H1 (cell line): ENCODE measurements around the gene ANXA6. TPM values are rescaled to one million over a fixed set of nuclear protein-coding genes. Genes with fewer than 3 reads are reported as not detected.

Experiments used
- CTCF ChIA-PET: fragments of 300-600 bp; sonication (Branson Sonifier 250); formaldehyde crosslinking; loops from one replicate; lab custom pipeline; 2021; ENCODE audit not compliant: partially characterized antibody; lab: Charles Lee
- POLR2A ChIA-PET: fragments of 300-600 bp; sonication (Branson Sonifier 250); formaldehyde crosslinking; loops from one replicate; lab custom pipeline; 2021; ENCODE audit warnings: inconsistent platforms; ENCODE audit not compliant: partially characterized antibody; lab: Charles Lee
- DNase-seq, 2 experiments: peaks; one replicate each; pipeline versions ENCODE4 v3.0.0 to v3.0.0-alpha.2; 2010 to 2022; ENCODE audit warnings: low spot score in 2 of 2, low read depth in 1 of 2, mixed read lengths in 1 of 2
- FAIRE-seq: peaks from 2 replicates; lab custom pipeline; 2011; peaks lifted over from hg19 to GRCh38; lab: Jason Lieb, UNC
- H2AFZ ChIP-seq: 2 replicates; pipeline ENCODE4 v1.8.1; 2012; ENCODE audit warnings: low read length, inconsistent platforms
- H2AK5ac ChIP-seq: 2 replicates; pipeline ENCODE4 v1.6.1; 2013; ENCODE audit warnings: low read depth, low read length
- H2BK120ac ChIP-seq: replicated peaks from 2 replicates; pipeline ENCODE3; 2013; ENCODE audit warnings: low read depth, low read length, inconsistent platforms
- H2BK12ac ChIP-seq: 2 replicates; pipeline ENCODE4 v1.6.1; 2013; ENCODE audit warnings: low read depth, low read length
- H2BK15ac ChIP-seq: 2 replicates; pipeline ENCODE4 v1.6.1; 2013; ENCODE audit warnings: low read length
- H2BK20ac ChIP-seq: 2 replicates; pipeline ENCODE4 v1.6.1; 2013; ENCODE audit warnings: low read length
- H2BK5ac ChIP-seq: 2 replicates; pipeline ENCODE4 v1.6.1; 2013; ENCODE audit warnings: low read depth, low read length
- H3K14ac ChIP-seq: 2 replicates; pipeline ENCODE4 v1.6.1; 2013; ENCODE audit warnings: inconsistent platforms; ENCODE audit not compliant: insufficient read length
- H3K18ac ChIP-seq: 2 replicates; pipeline ENCODE4 v1.6.1; 2013; ENCODE audit warnings: low read length; ENCODE audit errors: extremely low read depth
- H3K23ac ChIP-seq: 2 replicates; pipeline ENCODE4 v1.6.1; 2013; ENCODE audit warnings: inconsistent platforms; ENCODE audit not compliant: insufficient read length
- H3K23me2 ChIP-seq: 2 replicates; pipeline ENCODE4 v1.6.1; 2013; ENCODE audit warnings: low read depth, low read length
- H3K27ac ChIP-seq: 2 replicates; pipeline ENCODE4 v1.6.1; 2011; ENCODE audit warnings: low read depth, low read length, inconsistent platforms
- H3K27me3 ChIP-seq, 4 experiments: replicated peaks in 1 of 4; 1 replicate in 1 of 4; 2 replicates in 3 of 4; pipeline versions ENCODE4 v1.6.1 to v1.8.1; 2011 to 2013; ENCODE audit warnings: low read length in 3 of 4, mild to moderate bottlenecking in 3 of 4, inconsistent platforms in 2 of 4, mixed read lengths in 2 of 4, moderate library complexity in 1 of 4; ENCODE audit not compliant: control insufficient read depth in 3 of 4, insufficient read depth in 3 of 4; ENCODE audit errors: extremely low read depth in 1 of 4
- H3K36me3 ChIP-seq, 4 experiments: 2 replicates each; pipeline versions ENCODE4 v1.6.1 to v1.8.1; 2011 to 2013; ENCODE audit warnings: mild to moderate bottlenecking in 4 of 4, low read length in 3 of 4, moderate library complexity in 2 of 4, control low read depth in 1 of 4, inconsistent platforms in 1 of 4; ENCODE audit not compliant: insufficient read depth in 4 of 4, control insufficient read depth in 2 of 4
- H3K4ac ChIP-seq: replicated peaks from 2 replicates; pipeline ENCODE3; 2013; ENCODE audit warnings: low read length, low read depth, mixed read lengths, inconsistent platforms; ENCODE audit not compliant: insufficient read length
- H3K4me1 ChIP-seq, 4 experiments: replicated peaks in 1 of 4; 1 replicate in 1 of 4; 2 replicates in 3 of 4; pipeline versions ENCODE4 v1.6.1 to v1.8.1; 2011 to 2013; ENCODE audit warnings: low read length in 3 of 4, inconsistent platforms in 2 of 4, mixed read lengths in 1 of 4; ENCODE audit not compliant: insufficient read depth in 4 of 4, control insufficient read depth in 3 of 4
- H3K4me2 ChIP-seq, 2 experiments: 2 replicates each; pipeline versions ENCODE4 v1.6.1 to v1.8.1; 2011 to 2013; ENCODE audit warnings: low read depth in 2 of 2, low read length in 2 of 2, control low read depth in 1 of 2, inconsistent platforms in 1 of 2, mild to moderate bottlenecking in 1 of 2; ENCODE audit not compliant: insufficient read depth in 1 of 2
- H3K4me3 ChIP-seq, 4 experiments: fragments of 200-600, 300-600 bp in 1 of 4; sonication (generic), shearing (Covaris generic), sonication (Bioruptor Twin) in 1 of 4; 2 replicates each; pipeline versions ENCODE4 v1.5.1 to v1.8.1; 2011 to 2016; ENCODE audit warnings: low read length in 4 of 4, low read depth in 3 of 4, control low read depth in 2 of 4, inconsistent platforms in 2 of 4, mild to moderate bottlenecking in 2 of 4, mixed read lengths in 1 of 4, moderate library complexity in 1 of 4; ENCODE audit not compliant: insufficient read depth in 2 of 4; ENCODE audit errors: extremely low read depth in 1 of 4
- H3K56ac ChIP-seq: replicated peaks from 2 replicates; pipeline ENCODE3; 2013; ENCODE audit warnings: low read depth, mild to moderate bottlenecking, mixed read lengths, low read length, inconsistent platforms; ENCODE audit not compliant: insufficient read length
- H3K79me1 ChIP-seq: 2 replicates; pipeline ENCODE4 v1.6.1; 2013; ENCODE audit warnings: low read depth, low read length, control low read depth
- H3K79me2 ChIP-seq, 2 experiments: 2 replicates each; pipeline versions ENCODE4 v1.6.1 to v1.8.1; 2012 to 2013; ENCODE audit warnings: low read length in 2 of 2, mild to moderate bottlenecking in 2 of 2, inconsistent platforms in 1 of 2; ENCODE audit not compliant: insufficient read depth in 2 of 2, control insufficient read depth in 1 of 2
- H3K9ac ChIP-seq, 4 experiments: replicated peaks in 1 of 4; 1 replicate in 1 of 4; 2 replicates in 3 of 4; pipeline versions ENCODE4 v1.6.1 to v1.8.1; 2011 to 2013; ENCODE audit warnings: low read depth in 3 of 4, low read length in 3 of 4, control low read depth in 2 of 4, mild to moderate bottlenecking in 2 of 4, moderate library complexity in 2 of 4, inconsistent platforms in 1 of 4; ENCODE audit errors: extremely low read depth in 1 of 4
- H3K9me3 ChIP-seq, 2 experiments: 2 replicates each; pipeline versions ENCODE4 v1.6.1 to v1.8.1; 2012 to 2013; ENCODE audit warnings: mild to moderate bottlenecking in 2 of 2, moderate library complexity in 2 of 2, control low read depth in 1 of 2, inconsistent platforms in 1 of 2, low read depth in 1 of 2, low read length in 1 of 2, mixed read lengths in 1 of 2; ENCODE audit not compliant: insufficient read depth in 2 of 2
- H4K20me1 ChIP-seq, 2 experiments: replicated peaks in 1 of 2; 2 replicates each; pipeline versions ENCODE3 to v1.8.1; 2011 to 2013; ENCODE audit warnings: inconsistent platforms in 2 of 2, low read length in 2 of 2, mild to moderate bottlenecking in 1 of 2; ENCODE audit not compliant: insufficient read depth in 2 of 2, control insufficient read depth in 1 of 2
- H4K5ac ChIP-seq: 2 replicates; pipeline ENCODE4 v1.6.1; 2013; ENCODE audit warnings: low read length, low read depth, mixed read lengths, inconsistent platforms; ENCODE audit not compliant: insufficient read length
- H4K8ac ChIP-seq: 2 replicates; pipeline ENCODE4 v1.8.0; 2013; ENCODE audit warnings: mild to moderate bottlenecking, moderate library complexity, low read length, inconsistent platforms; ENCODE audit not compliant: insufficient read depth; ENCODE audit errors: extremely low read depth
- H4K91ac ChIP-seq: replicated peaks from 2 replicates; pipeline ENCODE3; 2013; ENCODE audit warnings: low read length, mixed read lengths, inconsistent platforms; ENCODE audit not compliant: insufficient read length
- ASH2L ChIP-seq: fragments of 200-600, 300-600 bp; sonication (generic); IDR thresholded peaks from one replicate; pipeline ENCODE4 v1.7.1; 2017; ENCODE audit warnings: low read length
- BACH1 ChIP-seq: IDR thresholded peaks from 2 replicates; pipeline ENCODE4 v1.6.1; 2012; ENCODE audit warnings: low read length, improper control_type of control experiment
- BCL11A ChIP-seq, 2 experiments: IDR thresholded peaks; one replicate each; pipeline ENCODE4 v1.6.1; 2011; ENCODE audit warnings: low read depth in 2 of 2, low read length in 2 of 2, mild to moderate bottlenecking in 2 of 2
- BRCA1 ChIP-seq: IDR thresholded peaks from 2 replicates; pipeline ENCODE4 v1.6.1; 2012; ENCODE audit warnings: low read depth, low read length, improper control_type of control experiment
- E2F6 ChIP-seq: IDR thresholded peaks from 2 replicates; pipeline ENCODE4 v1.6.1; 2012; ENCODE audit warnings: inconsistent platforms
- EGR1 ChIP-seq: IDR thresholded peaks from 2 replicates; pipeline ENCODE4 v1.6.1; 2011; ENCODE audit warnings: low read depth, low read length, borderline replicate concordance
- EP300 ChIP-seq, 2 experiments: IDR thresholded peaks; 1 replicate in 1 of 2; 2 replicates in 1 of 2; pipeline ENCODE4 v1.6.1; 2011 to 2012; ENCODE audit warnings: low read depth in 2 of 2, low read length in 2 of 2, mild to moderate bottlenecking in 2 of 2, borderline replicate concordance in 1 of 2, inconsistent platforms in 1 of 2, moderate library complexity in 1 of 2
- FOSL1 ChIP-seq: IDR thresholded peaks from 2 replicates; pipeline ENCODE4 v1.6.1; 2011; ENCODE audit warnings: mild to moderate bottlenecking, low read depth, low read length, moderate library complexity; ENCODE audit not compliant: insufficient read depth
- GTF2F1 ChIP-seq: IDR thresholded peaks from 2 replicates; pipeline ENCODE4 v1.6.1; 2012; ENCODE audit warnings: low read depth, low read length, improper control_type of control experiment, borderline replicate concordance
- JUND ChIP-seq: IDR thresholded peaks from 2 replicates; pipeline ENCODE4 v1.6.1; 2011; ENCODE audit warnings: mild to moderate bottlenecking, improper control_type of control experiment, low read length
- RBBP5 ChIP-seq: IDR thresholded peaks from 2 replicates; pipeline ENCODE4 v1.7.1; 2012; ENCODE audit warnings: low read depth, mild to moderate bottlenecking, inconsistent platforms, low read length, moderate library complexity, borderline replicate concordance
- SAP30 ChIP-seq: fragments of 300-600 bp; sonication (generic); IDR thresholded peaks from 2 replicates; pipeline ENCODE4 v1.7.1; 2012; ENCODE audit warnings: low read length, moderate library complexity, mild to moderate bottlenecking, inconsistent platforms; ENCODE audit not compliant: insufficient read depth, insufficient replicate concordance
- SIN3A ChIP-seq, 2 experiments: IDR thresholded peaks in 1 of 2; conservative IDR thresholded peaks in 1 of 2; 2 replicates each; pipeline ENCODE4 v1.6.1; 2011 to 2012; ENCODE audit warnings: low read length in 2 of 2, improper control_type of control experiment in 1 of 2, low read depth in 1 of 2, mild to moderate bottlenecking in 1 of 2
- SRF ChIP-seq: IDR thresholded peaks from 2 replicates; pipeline ENCODE4 v1.6.1; 2011; ENCODE audit warnings: mild to moderate bottlenecking, low read depth, low read length, moderate library complexity
- TAF7 ChIP-seq: optimal IDR thresholded peaks from 2 replicates; pipeline ENCODE3; 2011; ENCODE audit warnings: low read depth, mild to moderate bottlenecking, inconsistent platforms, low read length, moderate library complexity, borderline replicate concordance
- polyA plus RNA-seq, 7 experiments: library from polyadenylated mRNA; depleted of rRNA in 3 of 7; stranded (reverse) in 5 of 7; unstranded in 2 of 7; fragments of >200 nt in 5 of 7; fragments of 200-250 nt in 2 of 7; gene quantifications; 1 replicate in 5 of 7; 2 replicates in 1 of 7; 4 replicates in 1 of 7; pipeline versions ENCODE4 v1.2.1 to v1.2.3, GENCODE V29; 2011 to 2013; ENCODE audit warnings: missing spikeins in 2 of 7, mixed read lengths in 2 of 7
- total RNA-seq: library from RNA; stranded (reverse); fragmentation: NEBNext Ultra II Directional; extraction: Animal tissue kit (Norgen Biotek cat#: 25700); gene quantifications from 2 replicates; pipeline ENCODE4 v1.2.1, GENCODE V29; 2021

Gene ANXA6
- total and polyA plus RNA-seq, 2 of the 8 experiments (the other 6 are each of a cell fraction or from before 2014, with no cell fraction given), result 61.3 to 78.6 TPM

- H3K4me1 ChIP-seq, result no peaks in the 10 kb centered on the region
- no peak overlapping the region for H3K18ac ChIP-seq
- H3K14ac ChIP-seq, result no peak overlapping the region
- no peak overlapping the region for H3K56ac ChIP-seq
- no peak overlapping the region for H3K4me3 ChIP-seq
- H3K4ac ChIP-seq, result no peak overlapping the region
- 0 out of 4 replicates have a peak, but pooled peaks cover 0 to 3% of the 10 kb centered on the region in 2 experiments for H3K9me3 ChIP-seq
- H4K20me1 ChIP-seq, result no peaks in the 10 kb centered on the region
- H4K5ac ChIP-seq, result no peak overlapping the region
- ChIA-PET CTCF (interaction anchor here (0.5 to 1.5 kb wide), 5 partner anchors 12 to 257 kb away, joined by 3 to 7 read pairs (median 3); no protein-coding TSS in a partner anchor), POLR2A (no interaction called here)
- no peak overlapping the region for H3K9ac ChIP-seq
- no peaks in the 10 kb centered on the region for H3K23me2 ChIP-seq
- H2BK12ac ChIP-seq, result no peak overlapping the region
- H4K91ac ChIP-seq, result no peak overlapping the region
- H2BK15ac ChIP-seq, result no peak overlapping the region
- H2AK5ac ChIP-seq, result no peak overlapping the region
- FAIRE-seq, result no peak
- TF ChIP-seq E2F6 (no peak), SAP30 (no peak), BCL11A (IDR thresholded peaks at IDR 0.05; ENCODE audit: low read depth in 2 of 2, low read length in 2 of 2) (no peak), SIN3A (conservative IDR thresholded peaks at IDR 0.05 in 1 of 2, IDR thresholded peaks at IDR 0.05 in 1 of 2; ENCODE audit: low read depth in 1 of 2, low read length in 2 of 2) (no peak), RBBP5 (no peak), EP300 (IDR thresholded peaks at IDR 0.05; ENCODE audit: borderline replicate concordance in 1 of 2, low read depth in 2 of 2, low read length in 2 of 2) (no peak), SRF (no peak), TAF7 (no peak), GTF2F1 (no peak), JUND (no peak), BACH1 (no peak), BRCA1 (no peak), FOSL1 (no peak), ASH2L (no peak), EGR1 (no peak)
- H4K8ac ChIP-seq, result no peak overlapping the region
- no peak overlapping the region for H3K4me2 ChIP-seq
- no peak for DNase-seq
- H2BK120ac ChIP-seq, result no peak overlapping the region
- no peaks in the 10 kb centered on the region for H3K36me3 ChIP-seq
- no peak overlapping the region for H3K23ac ChIP-seq
- no peak overlapping the region for H2AFZ ChIP-seq
- H2BK20ac ChIP-seq, result no peak overlapping the region
- no peaks in the 10 kb centered on the region for H3K79me1 ChIP-seq
- no peaks in the 10 kb centered on the region for H3K27me3 ChIP-seq
- H2BK5ac ChIP-seq, result no peak overlapping the region
- no peaks in the 10 kb centered on the region for H3K79me2 ChIP-seq
- H3K27ac ChIP-seq, result no peak overlapping the region
Measured at GRCh38 chr5:151192626-151193025, 35.0 kb upstream of the ANXA6 start.
